ENCODE results near the gene CLMP.
"Not testable (repeated sequence)": the region's sequence is repeated elsewhere in the genome, so short reads cannot be mapped to it uniquely, and the experiment has no call there.

Gene CLMP

DNA sequence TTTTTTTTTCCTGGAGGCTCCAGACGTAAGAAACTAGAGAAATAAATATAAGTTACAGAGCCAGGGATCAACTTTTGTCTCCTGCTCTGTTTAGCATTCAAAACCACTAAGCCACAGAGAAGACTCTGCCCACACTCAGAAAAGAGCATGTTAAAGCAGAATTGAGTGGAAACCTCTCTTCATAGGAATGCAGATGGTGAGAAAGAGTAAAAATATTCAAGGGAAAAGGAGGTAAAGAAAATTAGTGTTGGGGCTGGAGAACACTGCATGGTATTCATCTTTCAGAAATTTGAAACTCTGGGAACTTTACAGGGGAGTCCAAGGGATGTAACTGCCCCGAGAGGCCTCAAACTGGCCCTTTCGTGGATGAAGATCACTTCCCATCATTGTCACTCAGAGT, 65.1 kb downstream of the CLMP start:
- no peak for FAIRE-seq

DNA sequence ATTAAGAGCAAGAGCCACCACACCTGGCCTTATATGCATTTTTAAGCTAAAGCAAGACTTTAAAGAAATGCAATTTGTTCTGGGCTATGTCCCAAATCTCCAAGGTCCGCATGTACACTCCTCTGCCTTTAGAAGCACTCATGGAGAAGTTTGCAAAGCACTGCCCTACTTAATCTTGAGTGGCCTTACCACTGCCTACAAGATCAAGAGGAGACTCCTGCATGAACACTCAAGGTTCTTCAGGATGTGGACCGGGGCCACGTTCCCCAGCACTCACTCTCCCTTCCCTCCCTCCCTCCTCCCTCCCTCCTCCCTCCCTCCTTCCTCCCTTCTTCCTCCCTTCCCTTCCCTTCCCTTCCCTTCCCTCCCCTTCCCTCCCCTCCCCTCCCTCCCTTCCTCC, 69.9 kb downstream of the CLMP start:
- FAIRE-seq = no peak

DNA sequence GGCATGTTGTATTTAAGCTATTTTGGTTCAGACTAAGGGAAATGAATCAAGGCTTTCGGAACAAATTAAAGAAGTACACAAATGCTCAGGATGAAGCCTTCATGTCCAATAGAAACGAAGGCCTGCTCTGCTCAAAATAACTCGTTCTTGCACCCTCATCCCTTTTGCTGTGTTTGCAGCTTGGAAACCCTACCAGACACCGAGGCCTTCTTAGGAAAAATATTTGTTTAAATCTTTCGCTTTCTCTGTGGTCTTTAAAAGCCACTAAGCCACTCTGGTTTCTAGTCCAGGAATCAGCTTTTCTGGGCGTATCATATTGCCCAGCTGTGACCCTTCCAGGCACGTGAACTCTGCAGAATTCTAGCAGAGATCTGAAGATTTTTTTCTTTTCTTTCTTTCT, 72.2 kb downstream of the CLMP start:
- FAIRE-seq = no peak

GRCh38 chr11:123122341-123122740, 72.7 kb downstream of the CLMP start:
- FAIRE-seq = no peak

GRCh38 chr11:123116486-123116885, 78.6 kb downstream of the CLMP start:
- FAIRE-seq = no peak

DNA sequence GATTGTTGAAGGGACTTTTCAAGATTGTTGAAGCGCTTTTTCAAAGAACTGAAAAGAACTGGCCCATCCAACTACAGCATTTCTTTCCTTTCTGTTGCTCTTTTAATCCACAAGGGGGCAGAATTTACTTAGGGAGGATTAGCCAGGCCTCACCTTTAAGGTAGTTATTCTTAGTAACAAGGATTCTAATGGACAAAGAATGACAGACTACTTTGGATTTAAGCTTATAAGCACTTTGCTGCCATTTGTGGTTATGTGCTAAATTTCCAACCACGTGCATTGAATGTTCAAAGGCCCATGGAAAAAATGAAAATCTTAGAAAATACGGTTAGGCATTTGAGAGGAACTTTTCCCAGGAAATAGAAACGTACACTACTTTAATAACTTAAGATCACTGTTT, 83.6 kb downstream of the CLMP start:
- FAIRE-seq = no peak

DNA sequence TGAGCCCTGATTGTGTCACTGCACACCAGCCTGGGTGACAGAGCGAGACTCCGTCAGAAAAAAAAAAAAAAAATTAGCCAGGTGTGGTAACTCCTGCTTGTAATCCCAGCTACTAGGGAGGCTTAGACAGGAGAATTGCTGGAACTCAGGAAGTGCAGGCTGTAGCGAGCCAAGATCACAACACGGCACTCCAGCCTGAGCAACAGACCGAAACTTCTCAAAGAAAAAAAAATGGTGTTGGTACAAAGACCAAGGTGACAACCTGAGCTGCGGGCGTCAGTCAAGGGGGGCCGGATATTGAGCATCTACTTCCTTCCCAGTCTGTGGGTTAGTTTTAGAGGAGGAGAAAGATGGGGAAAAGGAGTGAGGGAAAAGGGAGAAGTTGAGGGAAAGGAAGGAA, 84.7 kb downstream of the CLMP start:
- no peak for FAIRE-seq

DNA sequence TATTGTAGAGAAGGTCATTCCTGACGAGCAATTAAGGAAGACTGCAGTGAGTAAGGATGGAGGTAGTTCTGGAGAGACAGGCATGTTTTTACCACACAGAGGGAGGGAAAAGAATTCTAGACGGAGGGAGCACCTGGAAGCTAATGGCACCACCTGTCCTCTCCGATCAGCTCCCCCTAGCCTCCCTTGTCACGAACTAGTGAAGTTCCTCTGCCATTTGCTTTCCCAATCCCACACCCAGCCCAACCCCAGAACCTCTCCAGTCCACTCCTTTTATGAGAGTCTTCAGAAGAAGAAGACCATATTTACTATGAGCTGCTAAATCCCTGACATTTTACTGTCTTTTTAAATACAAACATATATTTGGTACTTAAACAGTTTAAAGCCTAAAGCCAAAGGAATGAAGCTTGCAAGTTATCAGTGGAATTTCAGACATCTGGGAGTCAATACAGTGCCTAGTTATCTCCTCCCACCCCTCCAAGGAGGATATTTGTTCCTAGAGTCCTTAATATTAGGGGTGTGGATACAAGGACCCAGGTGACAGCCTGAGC, 87.0 kb downstream of the CLMP start:
- FAIRE-seq = no peak

- no peak for FAIRE-seq
These were observed 90.4 kb downstream of the CLMP start for GRCh38 chr11:123104697-123105096.

- no peak for FAIRE-seq
These were observed 91.6 kb downstream of the CLMP start for GRCh38 chr11:123103326-123103980.

GRCh38 chr11:123100379-123101085, 94.5 kb downstream of the CLMP start:
- no peak for FAIRE-seq

DNA sequence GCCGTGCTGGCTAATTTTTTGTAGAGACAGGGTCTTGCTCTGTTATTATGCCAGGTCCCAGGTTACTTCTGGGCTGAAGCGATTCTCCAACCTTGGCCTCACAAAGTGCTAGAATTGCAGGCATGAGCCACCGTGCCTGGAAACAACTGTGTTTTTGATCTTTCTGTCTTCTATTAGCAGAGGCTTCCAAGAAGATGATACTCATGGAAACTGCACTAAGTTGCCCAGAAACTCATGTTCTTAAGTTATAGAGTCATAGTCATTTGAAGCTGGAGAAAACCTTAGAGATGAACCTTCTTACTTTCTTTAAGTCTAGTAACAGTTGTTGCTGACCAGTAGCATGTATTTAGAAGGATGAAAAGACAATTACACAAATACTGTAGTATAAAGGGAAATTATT, 96.1 kb downstream of the CLMP start:
- no peak for FAIRE-seq

DNA sequence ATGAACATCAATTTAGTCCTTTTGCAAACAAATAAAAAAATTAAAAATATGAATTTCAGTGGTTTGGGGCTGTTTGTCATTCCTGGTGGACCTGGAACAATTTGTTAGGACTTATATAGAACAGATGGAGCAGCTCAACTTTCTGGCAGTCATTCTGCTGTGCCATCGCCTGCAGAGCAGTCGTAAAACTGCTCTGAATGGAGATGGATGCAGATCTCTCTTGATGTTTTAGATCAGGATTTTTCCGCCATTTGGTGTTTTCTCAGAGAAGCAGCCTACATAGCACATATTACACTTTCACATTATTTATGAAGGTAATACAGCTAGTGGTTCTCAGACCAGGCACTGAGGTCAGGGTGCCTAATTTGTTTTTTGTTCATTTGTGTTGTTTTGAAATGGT, 101.3 kb downstream of the CLMP start:
- FAIRE-seq = no peak

DNA sequence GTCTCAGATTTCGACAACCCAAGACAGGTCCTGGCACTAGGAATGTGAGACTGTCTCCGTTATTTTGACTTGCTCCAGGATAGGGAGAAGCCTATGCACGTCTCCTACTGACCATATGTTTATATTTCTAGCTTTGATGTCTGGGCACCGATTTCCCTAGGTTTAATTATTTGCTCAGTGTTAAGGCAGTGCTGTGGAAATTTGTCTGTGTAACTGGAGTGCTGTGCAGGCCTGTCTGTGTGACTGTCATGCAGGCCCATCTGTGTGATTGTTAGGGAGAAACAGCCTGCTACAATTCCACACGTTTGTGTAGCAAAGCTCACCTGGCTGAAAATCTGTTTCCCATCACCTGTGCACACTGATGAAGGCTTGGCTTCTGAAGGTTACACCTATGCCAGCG, 103.5 kb downstream of the CLMP start:
- FAIRE-seq = no peak

DNA sequence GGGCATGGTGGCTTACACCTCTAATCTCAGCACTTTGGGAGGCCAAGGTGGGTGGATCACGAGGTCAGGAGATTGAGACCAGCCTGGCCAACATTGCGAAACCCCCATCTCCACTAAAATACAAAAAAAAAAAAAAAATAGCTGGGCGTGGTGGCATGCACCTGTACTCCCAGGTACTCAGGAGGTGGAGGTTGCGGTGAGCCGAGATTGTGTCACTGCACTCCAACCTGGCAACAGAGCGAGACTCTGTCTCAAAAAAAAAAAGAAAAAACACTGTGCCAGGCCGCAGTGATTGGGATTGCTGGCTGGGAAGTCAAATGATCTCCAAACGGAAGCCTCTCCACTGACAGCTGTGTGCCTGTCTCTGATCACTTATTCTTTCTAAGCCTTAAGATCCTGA, 104.9 kb downstream of the CLMP start:
- not testable (repeated sequence) for FAIRE-seq

DNA sequence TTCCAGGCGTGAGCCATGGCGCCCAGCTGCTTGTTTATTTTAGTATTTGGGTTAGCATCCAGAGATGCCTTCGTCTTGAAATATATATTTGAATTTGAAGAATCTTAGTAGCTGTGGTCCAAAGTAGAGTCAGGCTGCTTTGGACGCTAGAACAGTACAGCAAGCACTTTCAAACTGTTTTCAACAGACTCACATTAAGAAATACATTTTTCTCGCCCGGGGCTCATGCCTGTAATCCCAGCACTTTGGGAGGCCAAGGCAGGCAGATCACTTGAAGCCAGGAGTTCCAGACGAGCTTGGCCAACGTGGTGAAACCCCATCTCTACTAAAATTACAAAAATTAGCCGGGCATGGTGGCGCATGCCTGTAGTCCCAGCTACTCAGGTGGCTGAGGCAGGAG, 106.2 kb downstream of the CLMP start:
- not testable (repeated sequence) for FAIRE-seq

DNA sequence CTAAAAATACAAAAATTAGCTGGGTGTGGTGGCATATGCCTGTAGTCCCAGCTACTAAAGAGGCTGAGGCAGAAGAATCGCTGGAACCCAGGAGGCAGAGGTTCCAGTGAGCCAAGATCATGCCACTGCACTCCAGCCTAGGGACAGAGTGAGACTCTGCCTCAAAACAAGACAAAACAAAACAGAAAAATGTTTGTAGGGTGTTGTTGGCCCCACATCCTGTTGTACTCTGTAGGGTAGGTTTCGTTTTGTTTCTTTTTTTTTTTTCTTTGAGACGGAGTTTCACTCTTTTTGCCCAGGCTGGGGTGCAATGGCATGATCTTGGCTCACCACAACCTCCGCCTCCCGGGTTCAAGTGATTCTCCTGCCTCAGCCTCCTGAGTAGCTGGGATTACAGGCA, 107.4 kb downstream of the CLMP start:
- FAIRE-seq = not testable (repeated sequence)

DNA sequence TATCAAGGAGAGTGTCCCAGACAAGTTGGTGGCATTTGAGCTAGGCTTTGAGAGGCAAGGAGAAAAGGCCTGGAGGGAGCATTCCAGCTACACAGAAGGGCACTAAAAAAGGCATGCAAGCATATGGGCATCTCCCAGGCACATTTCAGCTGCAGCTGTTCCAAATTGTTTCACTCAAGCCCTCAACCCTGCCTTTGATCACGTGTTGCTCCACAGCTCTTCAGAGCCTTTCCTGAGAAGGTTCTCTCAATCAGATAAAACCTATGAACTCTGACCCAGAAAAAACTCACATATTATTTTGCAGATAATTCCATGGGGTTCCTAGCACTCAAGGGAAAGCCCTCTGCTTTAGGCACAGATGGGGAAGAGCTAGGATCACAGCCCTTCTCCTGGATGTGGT, 108.7 kb downstream of the CLMP start:
- no peak for FAIRE-seq

DNA sequence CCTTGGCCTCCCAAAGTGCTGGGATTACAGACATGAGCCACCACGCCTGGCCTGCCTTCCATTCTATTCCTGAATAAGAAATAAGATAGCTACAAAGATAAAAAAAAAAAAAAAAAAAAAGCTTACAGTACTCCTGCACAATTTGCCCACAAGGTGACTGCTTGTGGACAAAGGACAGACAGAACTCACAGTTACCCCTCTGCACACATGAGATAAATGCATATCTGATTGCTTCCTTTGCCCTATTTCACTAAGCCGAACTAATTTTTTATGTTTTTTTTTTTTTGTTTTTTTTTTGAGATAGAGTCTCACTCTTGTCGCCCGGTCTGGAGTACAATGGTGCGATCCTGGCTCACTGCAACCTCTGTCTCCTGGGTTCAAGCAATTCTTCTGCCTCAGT, 109.6 kb downstream of the CLMP start:
- no peak for FAIRE-seq

GRCh38 chr11:123084454-123084853, 110.6 kb downstream of the CLMP start:
- no peak for FAIRE-seq

- no peak for FAIRE-seq
These were observed 111.4 kb downstream of the CLMP start for GRCh38 chr11:123083623-123084029.

- no peak for FAIRE-seq
These were observed 112.1 kb downstream of the CLMP start for GRCh38 chr11:123082977-123083376.

GRCh38 chr11:123080015-123080414, 115.0 kb downstream of the CLMP start:
- FAIRE-seq = no peak

DNA sequence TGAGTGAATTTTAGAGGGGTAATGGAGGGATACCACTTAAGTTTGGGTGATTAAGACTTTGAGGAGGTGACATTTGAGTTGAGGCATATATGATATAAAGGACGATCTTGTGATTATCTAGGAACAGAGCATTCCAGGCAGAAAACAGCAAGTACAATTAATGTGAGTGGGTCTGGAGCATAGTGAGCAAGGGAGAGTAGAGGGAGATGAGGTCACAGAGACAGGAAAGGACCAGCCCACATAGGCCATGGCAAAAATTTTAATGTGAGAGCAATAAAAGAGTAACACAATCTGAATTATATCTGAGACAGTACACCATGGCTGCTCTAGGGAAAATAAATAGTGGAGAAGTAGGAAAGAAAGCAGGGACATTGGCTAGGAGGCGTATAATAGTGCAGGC, 118.6 kb downstream of the CLMP start:
- FAIRE-seq = no peak

Measured in colon (tissue), 2 donors.